HepG2 (cell line): Measurements from ENCODE around the gene BAHCC1. TPM values are rescaled to one million over a fixed set of nuclear protein-coding genes. Genes with fewer than 3 reads are reported as not detected.
A peak's percentile ranks its signal among the peaks of the same experiment; 100 is the strongest.

Source experiments
- ARID2 ChIP-seq: sonication (generic); formaldehyde crosslinking; IDR thresholded peaks from 2 replicates; pipeline ENCODE4 v1.8.1; 2022; ENCODE audit warnings: mild to moderate bottlenecking, missing genetic modification reagents, borderline replicate concordance
- ATF7-NPFF ChIP-seq: sonication (generic); formaldehyde crosslinking; IDR thresholded peaks from 2 replicates; pipeline ENCODE4 v1.8.1; 2023; ENCODE audit warnings: mild to moderate bottlenecking, low read depth, missing genetic modification reagents, moderate library complexity
- CC2D1A ChIP-seq: sonication (generic); formaldehyde crosslinking; IDR thresholded peaks from 2 replicates; pipeline ENCODE4 v1.8.1; 2023; ENCODE audit warnings: mild to moderate bottlenecking, missing genetic modification reagents
- CENPT ChIP-seq: sonication (generic); formaldehyde crosslinking; IDR thresholded peaks from 2 replicates; pipeline ENCODE4 v1.8.0; 2022; ENCODE audit warnings: low read depth, mild to moderate bottlenecking, moderate library complexity, missing genetic modification reagents
- GATAD1 ChIP-seq: IDR thresholded peaks from 2 replicates; pipeline ENCODE4 v1.6.1; 2016; ENCODE audit warnings: missing genetic modification reagents, missing compliant biosample characterization
- MED8 ChIP-seq: sonication (generic); formaldehyde crosslinking; IDR thresholded peaks from 2 replicates; pipeline ENCODE4 v1.8.1; 2023; ENCODE audit warnings: mild to moderate bottlenecking, missing genetic modification reagents; ENCODE audit not compliant: insufficient replicate concordance
- POGZ ChIP-seq: sonication (generic); formaldehyde crosslinking; IDR thresholded peaks from 2 replicates; pipeline ENCODE4 v1.4.0; 2020; ENCODE audit warnings: mild to moderate bottlenecking, missing genetic modification reagents
- RFX5 ChIP-seq: IDR thresholded peaks from 2 replicates; pipeline ENCODE4 v1.6.1; 2011; ENCODE audit warnings: low read depth, low read length, improper control_type of control experiment
- STAT5B ChIP-seq: sonication (generic); formaldehyde crosslinking; IDR thresholded peaks from 2 replicates; pipeline ENCODE4 v1.4.0; 2020; ENCODE audit warnings: missing genetic modification reagents
- TAF1 ChIP-seq: sonication (generic); formaldehyde crosslinking; IDR thresholded peaks from 2 replicates; pipeline ENCODE4 v1.4.0; 2020; ENCODE audit warnings: missing genetic modification reagents
- TBL1XR1 ChIP-seq: fragments of 150-350 bp; IDR thresholded peaks from 2 replicates; pipeline ENCODE4 v1.6.1; 2014; ENCODE audit warnings: borderline replicate concordance, low read length; ENCODE audit not compliant: partially characterized antibody
- ZFP36 ChIP-seq: fragments of 150-350 bp; IDR thresholded peaks from 2 replicates; pipeline ENCODE4 v1.6.1; 2018; ENCODE audit warnings: borderline replicate concordance, low read length, low read depth; ENCODE audit not compliant: partially characterized antibody
- ZNF224 ChIP-seq: sonication (generic); formaldehyde crosslinking; IDR thresholded peaks from 2 replicates; pipeline ENCODE4 v1.5.0; 2020; ENCODE audit warnings: mild to moderate bottlenecking, missing genetic modification reagents
- polyA plus RNA-seq, 8 experiments: library from polyadenylated mRNA; depleted of rRNA in 3 of 8; stranded (reverse) in 7 of 8; unstranded in 1 of 8; fragments of >200 nt; fragmentation: Illumina TruSeq in 4 of 8; extraction: Trizol in 4 of 8; gene quantifications; 2 replicates each; pipeline versions ENCODE4 v1.2.1 to v1.2.3, GENCODE V29; 2011 to 2016; ENCODE audit warnings: low read depth in 4 of 8, missing spikeins in 1 of 8, mixed read lengths in 1 of 8; ENCODE audit not compliant: insufficient read depth in 1 of 8
- total RNA-seq, 5 experiments: library from RNA; depleted of rRNA; stranded (reverse); fragments of >200 nt; fragmentation: Illumina TruSeq; extraction: Trizol; gene quantifications; 2 replicates each; pipeline ENCODE4 v1.2.3, GENCODE V29; 2016; ENCODE audit warnings: low read depth in 1 of 5
- TF ChIP-seq, protein P1 (sequence below): sonication (generic); formaldehyde crosslinking; IDR thresholded peaks from 2 replicates; pipeline ENCODE4 v1.4.0; 2020; ENCODE audit warnings: missing genetic modification reagents
- TF ChIP-seq, protein P2 (sequence below): sonication (generic); formaldehyde crosslinking; IDR thresholded peaks from 2 replicates; pipeline ENCODE4 v1.4.0; 2020; ENCODE audit warnings: missing genetic modification reagents
- TF ChIP-seq, protein P3 (sequence below): IDR thresholded peaks from 2 replicates; pipeline ENCODE4 v1.6.1; 2016; ENCODE audit warnings: mild to moderate bottlenecking, missing biosample characterization, missing genetic modification reagents
- TF ChIP-seq, protein P4 (sequence below): sonication (generic); formaldehyde crosslinking; IDR thresholded peaks from 2 replicates; pipeline ENCODE4 v1.8.1; 2023; ENCODE audit warnings: missing genetic modification reagents, mild to moderate bottlenecking, borderline replicate concordance
- TF ChIP-seq, protein P5 (sequence below), 2 experiments: sonication (generic) in 1 of 2; formaldehyde crosslinking in 1 of 2; IDR thresholded peaks; 2 replicates each; pipeline versions ENCODE4 v1.4.0 to v1.6.1; 2016 to 2020; ENCODE audit warnings: borderline replicate concordance in 1 of 2, low read depth in 1 of 2, mild to moderate bottlenecking in 1 of 2, missing genetic modification reagents in 1 of 2
- TF ChIP-seq, protein P6 (sequence below): sonication (generic); formaldehyde crosslinking; IDR thresholded peaks from 2 replicates; pipeline ENCODE4 v1.5.1; 2020; ENCODE audit warnings: mild to moderate bottlenecking, moderate library complexity, missing genetic modification reagents

Gene BAHCC1
- total and polyA plus RNA-seq, 2 of the 13 experiments (the other 11 are each of a cell fraction or from before 2014, with no cell fraction given): 1.4 to 1.7 TPM

DNA sequence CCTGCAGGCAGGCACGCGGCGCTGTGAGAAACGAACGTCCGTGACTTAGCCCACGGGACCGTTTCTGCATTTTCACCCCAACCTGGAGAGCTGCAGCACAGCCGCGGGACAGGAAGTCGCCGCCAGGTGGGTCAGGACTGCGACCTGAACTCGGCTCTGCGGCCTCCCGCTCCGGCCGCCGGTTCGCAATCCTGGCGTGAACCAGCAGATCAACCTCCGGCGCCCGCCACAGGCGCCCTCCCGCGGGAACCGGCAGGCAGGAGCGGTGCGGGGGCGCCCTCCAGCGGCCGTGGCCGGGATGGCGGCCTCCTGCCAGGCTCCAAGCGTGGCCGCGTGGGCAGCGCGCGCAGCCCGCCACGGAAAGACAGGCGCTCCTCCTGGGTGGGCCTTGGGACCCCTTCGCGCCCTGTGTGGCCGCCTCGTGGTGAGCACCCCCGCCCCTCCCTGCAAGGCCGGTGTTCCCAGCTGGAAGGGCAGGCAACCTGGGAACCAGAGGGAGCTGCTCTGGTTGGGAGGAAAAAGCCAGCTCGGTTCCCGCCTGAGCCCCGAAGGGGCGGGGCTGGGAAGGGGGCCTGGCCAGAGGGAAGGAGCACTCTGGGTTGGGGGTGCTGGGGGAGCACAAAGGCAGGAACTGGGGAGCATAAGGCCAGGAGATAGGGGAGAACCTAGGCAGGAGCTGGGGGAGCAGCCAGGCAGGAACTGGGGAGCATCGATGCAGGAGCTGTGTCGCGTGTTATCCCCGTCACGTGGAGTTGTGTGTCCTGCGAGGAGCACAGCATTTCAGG is 89.1 kb downstream of the BAHCC1 start (continued):
- TF ChIP-seq, protein P1, sequence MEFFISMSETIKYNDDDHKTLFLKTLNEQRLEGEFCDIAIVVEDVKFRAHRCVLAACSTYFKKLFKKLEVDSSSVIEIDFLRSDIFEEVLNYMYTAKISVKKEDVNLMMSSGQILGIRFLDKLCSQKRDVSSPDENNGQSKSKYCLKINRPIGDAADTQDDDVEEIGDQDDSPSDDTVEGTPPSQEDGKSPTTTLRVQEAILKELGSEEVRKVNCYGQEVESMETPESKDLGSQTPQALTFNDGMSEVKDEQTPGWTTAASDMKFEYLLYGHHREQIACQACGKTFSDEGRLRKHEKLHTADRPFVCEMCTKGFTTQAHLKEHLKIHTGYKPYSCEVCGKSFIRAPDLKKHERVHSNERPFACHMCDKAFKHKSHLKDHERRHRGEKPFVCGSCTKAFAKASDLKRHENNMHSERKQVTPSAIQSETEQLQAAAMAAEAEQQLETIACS (CRISPR knock-in tag): peak; percentile 57
- TF ChIP-seq ATF7-NPFF (peak; percentile 98), RFX5 (no peak), ZFP36 (no peak), CC2D1A (CRISPR knock-in tag) (0 out of 2 replicates have a peak, but pooled peaks have one; percentile 48), STAT5B (CRISPR knock-in tag) (no peak), CENPT (CRISPR knock-in tag) (no peak), TBL1XR1 (peak; percentile 25), MED8 (CRISPR knock-in tag) (no peak), TAF1 (CRISPR knock-in tag) (no peak; the same call in none of the 2 replicates), GATAD1 (peak; percentile 56; the same call in 1 of the 2 replicates), ARID2 (no peak), POGZ (no peak), ZNF224 (peak; percentile 29; the same call in 1 of the 2 replicates)
- TF ChIP-seq, protein P2, sequence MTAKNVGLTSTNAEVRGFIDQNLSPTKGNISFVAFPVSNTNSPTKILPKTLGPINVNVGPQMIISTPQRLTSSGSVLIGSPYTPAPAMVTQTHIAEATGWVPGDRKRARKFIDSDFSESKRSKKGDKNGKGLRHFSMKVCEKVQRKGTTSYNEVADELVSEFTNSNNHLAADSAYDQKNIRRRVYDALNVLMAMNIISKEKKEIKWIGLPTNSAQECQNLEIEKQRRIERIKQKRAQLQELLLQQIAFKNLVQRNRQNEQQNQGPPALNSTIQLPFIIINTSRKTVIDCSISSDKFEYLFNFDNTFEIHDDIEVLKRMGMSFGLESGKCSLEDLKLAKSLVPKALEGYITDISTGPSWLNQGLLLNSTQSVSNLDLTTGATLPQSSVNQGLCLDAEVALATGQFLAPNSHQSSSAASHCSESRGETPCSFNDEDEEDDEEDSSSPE (CRISPR knock-in tag): peak; percentile 91
- TF ChIP-seq, protein P3, sequence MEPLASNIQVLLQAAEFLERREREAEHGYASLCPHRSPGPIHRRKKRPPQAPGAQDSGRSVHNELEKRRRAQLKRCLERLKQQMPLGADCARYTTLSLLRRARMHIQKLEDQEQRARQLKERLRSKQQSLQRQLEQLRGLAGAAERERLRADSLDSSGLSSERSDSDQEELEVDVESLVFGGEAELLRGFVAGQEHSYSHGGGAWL (CRISPR knock-in tag): 0 out of 2 replicates have a peak, but pooled peaks have one; percentile 23
- TF ChIP-seq, protein P4, sequence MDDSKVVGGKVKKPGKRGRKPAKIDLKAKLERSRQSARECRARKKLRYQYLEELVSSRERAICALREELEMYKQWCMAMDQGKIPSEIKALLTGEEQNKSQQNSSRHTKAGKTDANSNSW (CRISPR knock-in tag): no peak; the same call in 1 of the 2 replicates
- TF ChIP-seq, protein P5, sequence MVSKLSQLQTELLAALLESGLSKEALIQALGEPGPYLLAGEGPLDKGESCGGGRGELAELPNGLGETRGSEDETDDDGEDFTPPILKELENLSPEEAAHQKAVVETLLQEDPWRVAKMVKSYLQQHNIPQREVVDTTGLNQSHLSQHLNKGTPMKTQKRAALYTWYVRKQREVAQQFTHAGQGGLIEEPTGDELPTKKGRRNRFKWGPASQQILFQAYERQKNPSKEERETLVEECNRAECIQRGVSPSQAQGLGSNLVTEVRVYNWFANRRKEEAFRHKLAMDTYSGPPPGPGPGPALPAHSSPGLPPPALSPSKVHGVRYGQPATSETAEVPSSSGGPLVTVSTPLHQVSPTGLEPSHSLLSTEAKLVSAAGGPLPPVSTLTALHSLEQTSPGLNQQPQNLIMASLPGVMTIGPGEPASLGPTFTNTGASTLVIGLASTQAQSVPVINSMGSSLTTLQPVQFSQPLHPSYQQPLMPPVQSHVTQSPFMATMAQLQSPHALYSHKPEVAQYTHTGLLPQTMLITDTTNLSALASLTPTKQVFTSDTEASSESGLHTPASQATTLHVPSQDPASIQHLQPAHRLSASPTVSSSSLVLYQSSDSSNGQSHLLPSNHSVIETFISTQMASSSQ (IDR thresholded peaks at IDR 0.05; ENCODE audit: low read depth): no peak
- TF ChIP-seq, protein P5 (CRISPR knock-in tag; IDR thresholded peaks at IDR 0.05; ENCODE audit: borderline replicate concordance): peak; percentile 36; the same call in 1 of the 2 replicates
- TF ChIP-seq, protein P6, sequence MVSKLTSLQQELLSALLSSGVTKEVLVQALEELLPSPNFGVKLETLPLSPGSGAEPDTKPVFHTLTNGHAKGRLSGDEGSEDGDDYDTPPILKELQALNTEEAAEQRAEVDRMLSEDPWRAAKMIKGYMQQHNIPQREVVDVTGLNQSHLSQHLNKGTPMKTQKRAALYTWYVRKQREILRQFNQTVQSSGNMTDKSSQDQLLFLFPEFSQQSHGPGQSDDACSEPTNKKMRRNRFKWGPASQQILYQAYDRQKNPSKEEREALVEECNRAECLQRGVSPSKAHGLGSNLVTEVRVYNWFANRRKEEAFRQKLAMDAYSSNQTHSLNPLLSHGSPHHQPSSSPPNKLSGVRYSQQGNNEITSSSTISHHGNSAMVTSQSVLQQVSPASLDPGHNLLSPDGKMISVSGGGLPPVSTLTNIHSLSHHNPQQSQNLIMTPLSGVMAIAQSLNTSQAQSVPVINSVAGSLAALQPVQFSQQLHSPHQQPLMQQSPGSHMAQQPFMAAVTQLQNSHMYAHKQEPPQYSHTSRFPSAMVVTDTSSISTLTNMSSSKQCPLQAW (CRISPR knock-in tag): no peak
